Measurements from ENCODE around the gene MAML2. TPM values are rescaled to one million over a fixed set of nuclear protein-coding genes. Genes with fewer than 3 reads are reported as not detected.

MAML2 gene
- total and polyA plus RNA-seq, 7 donors = 2.8 to 20.7 (median 11.8) TPM

GRCh38 chr11:96179905-96180304 is 163.1 kb downstream of the MAML2 start:
- TF ChIP-seq EP300 (IDR thresholded peaks at IDR 0.05) = no peak
- no peak for TF ChIP-seq POLR2AphosphoS5 (IDR thresholded peaks at IDR 0.05)
- no peak for TF ChIP-seq POLR2A (IDR thresholded peaks at IDR 0.05)
- TF ChIP-seq CTCF (IDR thresholded peaks at IDR 0.05) = no peak
- Histone ChIP-seq H3K27ac (no peak overlapping the region), H3K9me3 (no peaks in the 10 kb centered on the region), H3K4me1 (no peaks in the 10 kb centered on the region), H3K27me3 (no peaks in the 10 kb centered on the region), H3K4me3 (no peak overlapping the region), H3K36me3 (no peaks in the 10 kb centered on the region)
- intact Hi-C loops (cut with DNase I) = no loop called here
- 97% methylated on average over 4 of the region's 4 CpGs for WGBS, 2 donors
- DNase-seq = no peak

- no peaks in the 10 kb centered on the region for H3K9me3 ChIP-seq
- intact Hi-C loops (cut with DNase I) = no loop called here
- H3K27ac ChIP-seq = no peak overlapping the region
- H3K4me3 ChIP-seq = no peak overlapping the region
- TF ChIP-seq EP300 (IDR thresholded peaks at IDR 0.05) (no peak), CTCF (IDR thresholded peaks at IDR 0.05) (no peak), POLR2A (IDR thresholded peaks at IDR 0.05) (no peak), POLR2AphosphoS5 (IDR thresholded peaks at IDR 0.05) (no peak)
- WGBS, 2 donors = 94 to 95% methylated on average over 6 of the region's 6 CpGs
- no peaks in the 10 kb centered on the region for H3K4me1 ChIP-seq
- no peaks in the 10 kb centered on the region for H3K36me3 ChIP-seq
- DNase-seq = no peak
- no peaks in the 10 kb centered on the region for H3K27me3 ChIP-seq
Observed at GRCh38 chr11:96178887-96179279, 164.1 kb downstream of the MAML2 start.

GRCh38 chr11:96178049-96178886 is 164.7 kb downstream of the MAML2 start:
- Histone ChIP-seq H3K27me3 (no peaks in the 10 kb centered on the region), H3K36me3 (no peaks in the 10 kb centered on the region), H3K9me3 (no peaks in the 10 kb centered on the region), H3K4me3 (no peak overlapping the region), H3K27ac (no peak overlapping the region), H3K4me1 (no peaks in the 10 kb centered on the region)
- DNase-seq = no peak
- 81 to 86% methylated on average over 12 of the region's 12 CpGs for WGBS, 2 donors
- intact Hi-C loops (cut with DNase I) = no loop called here
- TF ChIP-seq EP300 (IDR thresholded peaks at IDR 0.05) (no peak), POLR2A (IDR thresholded peaks at IDR 0.05) (no peak), POLR2AphosphoS5 (IDR thresholded peaks at IDR 0.05) (no peak), CTCF (IDR thresholded peaks at IDR 0.05) (no peak)

GRCh38 chr11:96177146-96177545 is 165.8 kb downstream of the MAML2 start:
- no peak for TF ChIP-seq POLR2A (IDR thresholded peaks at IDR 0.05)
- no peak for TF ChIP-seq POLR2AphosphoS5 (IDR thresholded peaks at IDR 0.05)
- no peak for TF ChIP-seq EP300 (IDR thresholded peaks at IDR 0.05)
- no peak for TF ChIP-seq CTCF (IDR thresholded peaks at IDR 0.05)
- no peak for DNase-seq
- H3K27me3 ChIP-seq = no peaks in the 10 kb centered on the region
- no peak overlapping the region for H3K4me3 ChIP-seq
- 79 to 93% methylated on average over 3 of the region's 3 CpGs for WGBS, 2 donors
- intact Hi-C loops (cut with DNase I) = no loop called here
- H3K27ac ChIP-seq = no peak overlapping the region
- no peaks in the 10 kb centered on the region for H3K36me3 ChIP-seq
- no peaks in the 10 kb centered on the region for H3K4me1 ChIP-seq
- no peaks in the 10 kb centered on the region for H3K9me3 ChIP-seq
